Measurements from ENCODE around the gene ZFAND3.

ZFAND3 gene

GRCh38 chr6:37779902-37780628 lies 39.5 kb upstream of the ZFAND3 start:
- Histone ChIP-seq H3K36me3 (no peaks in the 10 kb centered on the region), H3K9me3 (no peaks in the 10 kb centered on the region), H3K27me3 (no peaks in the 10 kb centered on the region), H3K4me1 (peaks cover 33% of the 10 kb centered on the region), H3K4me3 (ENCODE audit: low read depth, low read length) (no peak overlapping the region)
- peak; percentile 71 for DNase-seq
- no peak for TF ChIP-seq CTCF (IDR thresholded peaks at IDR 0.05; ENCODE audit: low read depth, low read length)

DNA sequence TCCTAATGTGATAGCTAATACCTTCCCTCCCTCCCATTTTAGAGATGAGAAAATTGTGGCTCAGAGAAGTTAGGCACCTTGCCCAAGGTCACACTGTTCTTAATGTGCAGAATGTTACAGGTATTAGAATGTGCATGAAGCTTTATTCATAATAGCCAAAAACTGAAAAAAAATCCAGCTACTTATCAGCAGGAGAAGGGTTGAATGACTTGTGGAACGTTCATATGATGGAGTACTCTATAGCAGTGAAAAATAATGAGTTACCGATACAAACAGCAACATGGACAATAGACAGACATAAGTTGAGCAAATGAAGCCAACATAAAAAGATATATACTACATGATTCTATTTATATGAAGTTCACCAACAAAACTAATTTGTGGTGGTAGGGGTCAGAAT lies 37.7 kb upstream of the ZFAND3 start:
- DNase-seq, result no peak
- H3K27me3 ChIP-seq, result no peaks in the 10 kb centered on the region

GRCh38 chr6:37783025-37783855 lies 36.3 kb upstream of the ZFAND3 start:
- H3K27me3 ChIP-seq, result no peaks in the 10 kb centered on the region
- no peaks in the 10 kb centered on the region for H3K36me3 ChIP-seq
- H3K4me3 ChIP-seq (ENCODE audit: low read depth, low read length), result peak overlapping the region; percentile 60
- H3K9me3 ChIP-seq, result no peaks in the 10 kb centered on the region
- peak; percentile 85 for DNase-seq
- TF ChIP-seq CTCF (IDR thresholded peaks at IDR 0.05; ENCODE audit: low read depth, low read length), result no peak
- H3K4me1 ChIP-seq, result peaks cover 38% of the 10 kb centered on the region

More for the DNA sequence above, 37.7 kb upstream of the ZFAND3 start:
- H3K4me3 ChIP-seq (ENCODE audit: low read depth, low read length), result no peak overlapping the region
- peaks cover 38% of the 10 kb centered on the region for H3K4me1 ChIP-seq
- H3K36me3 ChIP-seq, result no peaks in the 10 kb centered on the region
- TF ChIP-seq CTCF (IDR thresholded peaks at IDR 0.05; ENCODE audit: low read depth, low read length), result no peak
- H3K9me3 ChIP-seq, result no peaks in the 10 kb centered on the region

DNA sequence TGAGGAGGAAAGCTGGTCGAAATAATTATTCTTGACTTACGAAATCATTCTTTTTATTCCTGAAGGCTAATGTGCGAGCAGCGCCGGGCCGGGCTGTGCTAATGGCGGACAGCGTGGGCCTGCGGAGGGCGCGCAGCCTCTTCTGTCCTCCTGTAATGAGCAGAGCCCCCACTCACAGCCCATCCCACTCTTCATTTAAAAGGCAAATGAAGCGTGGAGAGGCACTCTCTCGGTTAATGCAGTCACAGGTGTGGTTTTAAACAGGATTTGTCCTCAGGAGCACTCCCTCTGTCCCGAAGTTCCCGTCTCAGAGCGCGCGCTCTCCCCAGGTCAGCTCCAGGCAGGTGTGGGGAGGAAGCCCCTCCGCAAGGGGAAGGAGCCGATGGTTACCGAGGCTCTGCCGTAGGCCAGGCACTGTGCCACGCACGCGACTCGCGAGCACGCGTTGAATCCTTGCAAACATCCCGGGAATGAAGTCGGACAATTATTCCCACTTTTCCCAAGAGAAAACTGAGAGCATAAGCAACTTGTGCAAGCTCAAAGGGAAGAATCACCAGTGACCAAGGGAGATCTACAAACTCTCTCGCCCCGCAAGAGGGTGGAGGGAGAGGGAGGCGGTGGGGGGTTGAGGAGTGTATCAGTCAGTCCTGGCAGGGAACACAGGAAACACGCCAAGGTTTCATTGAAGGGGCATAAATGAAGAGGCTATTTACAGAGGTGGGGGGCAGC lies 35.5 kb upstream of the ZFAND3 start:
- Histone ChIP-seq H3K27me3 (no peaks in the 10 kb centered on the region), H3K9me3 (no peaks in the 10 kb centered on the region), H3K4me3 (ENCODE audit: low read depth, low read length) (peak overlapping the region; percentile 60), H3K36me3 (no peaks in the 10 kb centered on the region), H3K4me1 (peaks cover 34% of the 10 kb centered on the region)
- TF ChIP-seq CTCF (IDR thresholded peaks at IDR 0.05; ENCODE audit: low read depth, low read length), result no peak
- peak; percentile 52 for DNase-seq

GRCh38 chr6:37784585-37784967 lies 35.0 kb upstream of the ZFAND3 start:
- H3K27me3 ChIP-seq, result no peaks in the 10 kb centered on the region
- 0 out of 2 replicates have a peak, but pooled peaks have one; percentile 11 for TF ChIP-seq CTCF (IDR thresholded peaks at IDR 0.05; ENCODE audit: low read depth, low read length)
- no peaks in the 10 kb centered on the region for H3K36me3 ChIP-seq
- peak; percentile 76 for DNase-seq
- peak overlapping the region; percentile 60 for H3K4me3 ChIP-seq (ENCODE audit: low read depth, low read length)
- H3K9me3 ChIP-seq, result no peaks in the 10 kb centered on the region
- H3K4me1 ChIP-seq, result peaks cover 30% of the 10 kb centered on the region
